Subcutaneous abdominal adipose tissue (tissue), 5 donors: ENCODE results near the gene ZC3H12A.
A peak's percentile ranks its signal among the peaks of the same experiment; 100 is the strongest.

Experiments used
- H3K27ac ChIP-seq: one replicate; pipeline ENCODE4 v1.7.0; 2013; ENCODE audit warnings: low read depth, mild to moderate bottlenecking, inconsistent platforms, low read length, moderate library complexity
- H3K27me3 ChIP-seq, 5 donors: one replicate each; pipeline ENCODE4 v1.7.0; 2013; ENCODE audit warnings: low read length in 5 of 5, inconsistent platforms in 1 of 5; ENCODE audit not compliant: control insufficient read depth in 5 of 5, insufficient read depth in 4 of 5
- H3K36me3 ChIP-seq, 5 donors: one replicate each; pipeline ENCODE4 v1.7.0; 2013; ENCODE audit warnings: low read length in 5 of 5; ENCODE audit not compliant: control insufficient read depth in 5 of 5, insufficient read depth in 5 of 5
- H3K4me1 ChIP-seq, 5 donors: one replicate each; pipeline ENCODE4 v1.7.0; 2013; ENCODE audit warnings: low read length in 5 of 5, mild to moderate bottlenecking in 3 of 5, moderate library complexity in 1 of 5; ENCODE audit not compliant: control insufficient read depth in 5 of 5, insufficient read depth in 5 of 5
- H3K4me3 ChIP-seq, 5 donors: one replicate each; pipeline ENCODE4 v1.7.0; 2013; ENCODE audit warnings: low read length in 5 of 5, low read depth in 1 of 5
- H3K9ac ChIP-seq, 5 donors: one replicate each; pipeline ENCODE4 v1.7.0; 2013; ENCODE audit warnings: low read length in 5 of 5, mild to moderate bottlenecking in 4 of 5, moderate library complexity in 3 of 5
- H3K9me3 ChIP-seq, 5 donors: one replicate each; pipeline ENCODE4 v1.7.0; 2013; ENCODE audit warnings: low read length in 5 of 5; ENCODE audit not compliant: control insufficient read depth in 5 of 5
- donor health status: healthy.
- donor health status: healthy.
- donor health status: healthy.
- donor health status: healthy.
- donor health status: healthy.

ZC3H12A gene

GRCh38 chr1:37474046-37474696 lies at the start of gene ZC3H12A:
Gene ZC3H12A, plus strand, starts transcription at chr1:37474580. Its CDS starts 917 bp downstream, at chr1:37475497.
- H3K9me3 ChIP-seq, result peaks cover 0 to 3% (median 0%) of the 10 kb centered on the region in 5 donors
- peak within 1 kb of the TSS; percentile 82 to 95 (median 91) for H3K4me3 ChIP-seq
- peaks cover 38 to 77% (median 71%) of the 10 kb centered on the region in 5 donors for H3K4me1 ChIP-seq
- peak within 1 kb of the TSS; percentile 81 to 94 (median 91) for H3K9ac ChIP-seq
- peaks cover 0 to 25% (median 15%) of the 10 kb centered on the region in 5 donors for H3K36me3 ChIP-seq
- peaks cover 0 to 3% (median 0%) of the 10 kb centered on the region in 5 donors for H3K27me3 ChIP-seq
- H3K27ac ChIP-seq, result peak within 1 kb of the TSS; percentile 98

GRCh38 chr1:37425221-37425620 lies 49.2 kb upstream of the ZC3H12A start:
- no peak overlapping the region for H3K4me3 ChIP-seq
- no peak overlapping the region for H3K27ac ChIP-seq
- no peak overlapping the region for H3K9ac ChIP-seq
- no peaks in the 10 kb centered on the region for H3K4me1 ChIP-seq
- H3K27me3 ChIP-seq, result peaks cover 5 to 38% (median 20%) of the 10 kb centered on the region in 5 donors
- no peaks in the 10 kb centered on the region for H3K36me3 ChIP-seq
- H3K9me3 ChIP-seq, result no peaks in the 10 kb centered on the region

- Histone ChIP-seq H3K9ac (no peak overlapping the region), H3K27me3 (peaks cover 12 to 46% (median 34%) of the 10 kb centered on the region in 5 donors), H3K4me1 (no peaks in the 10 kb centered on the region), H3K9me3 (no peaks in the 10 kb centered on the region), H3K27ac (no peak overlapping the region), H3K36me3 (no peaks in the 10 kb centered on the region), H3K4me3 (no peak overlapping the region)
Measured at GRCh38 chr1:37429029-37429428, 45.4 kb upstream of the ZC3H12A start.

- H3K36me3 ChIP-seq, result no peaks in the 10 kb centered on the region
- H3K27me3 ChIP-seq, result peaks cover 12 to 45% (median 34%) of the 10 kb centered on the region in 5 donors
- H3K4me1 ChIP-seq, result no peaks in the 10 kb centered on the region
- H3K27ac ChIP-seq, result no peak overlapping the region
- H3K9ac ChIP-seq, result no peak overlapping the region
- no peak overlapping the region for H3K4me3 ChIP-seq
- no peaks in the 10 kb centered on the region for H3K9me3 ChIP-seq
Measured at GRCh38 chr1:37430103-37430985, 44.0 kb upstream of the ZC3H12A start.

GRCh38 chr1:37432716-37433115 lies 41.7 kb upstream of the ZC3H12A start:
- no peak overlapping the region for H3K27ac ChIP-seq
- H3K36me3 ChIP-seq, result no peaks in the 10 kb centered on the region
- H3K9ac ChIP-seq, result no peak overlapping the region
- peaks cover 21 to 45% (median 41%) of the 10 kb centered on the region in 5 donors for H3K27me3 ChIP-seq
- no peak overlapping the region for H3K4me3 ChIP-seq
- H3K4me1 ChIP-seq, result no peaks in the 10 kb centered on the region
- H3K9me3 ChIP-seq, result no peaks in the 10 kb centered on the region

GRCh38 chr1:37433171-37433570 lies 41.2 kb upstream of the ZC3H12A start:
- peaks cover 22 to 46% (median 43%) of the 10 kb centered on the region in 5 donors for H3K27me3 ChIP-seq
- H3K9ac ChIP-seq, result no peak overlapping the region
- H3K4me3 ChIP-seq, result no peak overlapping the region

GRCh38 chr1:37434292-37435225 lies 39.8 kb upstream of the ZC3H12A start:
- no peaks in the 10 kb centered on the region for H3K36me3 ChIP-seq
- H3K9ac ChIP-seq, result no peak overlapping the region
- no peaks in the 10 kb centered on the region for H3K4me1 ChIP-seq
- H3K4me3 ChIP-seq, result no peak overlapping the region
- peaks cover 24 to 50% (median 47%) of the 10 kb centered on the region in 5 donors for H3K27me3 ChIP-seq
- H3K9me3 ChIP-seq, result no peaks in the 10 kb centered on the region
- no peak overlapping the region for H3K27ac ChIP-seq

More at GRCh38 chr1:37433171-37433570, 41.2 kb upstream of the ZC3H12A start:
- Histone ChIP-seq H3K36me3 (no peaks in the 10 kb centered on the region), H3K4me1 (no peaks in the 10 kb centered on the region), H3K27ac (no peak overlapping the region), H3K9me3 (no peaks in the 10 kb centered on the region)

GRCh38 chr1:37437087-37437486 lies 37.3 kb upstream of the ZC3H12A start:
- Histone ChIP-seq H3K4me3 (no peak overlapping the region), H3K9ac (no peak overlapping the region), H3K27me3 (peaks cover 12 to 35% (median 34%) of the 10 kb centered on the region in 5 donors)

GRCh38 chr1:37438037-37438868 lies 36.1 kb upstream of the ZC3H12A start:
- Histone ChIP-seq H3K4me1 (no peaks in the 10 kb centered on the region), H3K4me3 (no peak overlapping the region), H3K27me3 (peaks cover 12 to 39% (median 31%) of the 10 kb centered on the region in 5 donors), H3K9ac (no peak overlapping the region), H3K36me3 (no peaks in the 10 kb centered on the region), H3K9me3 (no peaks in the 10 kb centered on the region), H3K27ac (no peak overlapping the region)

More at GRCh38 chr1:37437087-37437486, 37.3 kb upstream of the ZC3H12A start:
- no peaks in the 10 kb centered on the region for H3K4me1 ChIP-seq
- H3K36me3 ChIP-seq, result no peaks in the 10 kb centered on the region
- H3K9me3 ChIP-seq, result no peaks in the 10 kb centered on the region
- no peak overlapping the region for H3K27ac ChIP-seq
